GM18861 (cell line): ENCODE data around the gene LIN37.

ENCODE experiments used
- ATAC-seq: cut with Tn5 transposase; IDR thresholded peaks from one replicate; pipeline ENCODE4 v1.9.1; 2021; ENCODE audit not compliant: unreplicated experiment

The LIN37 gene

DNA sequence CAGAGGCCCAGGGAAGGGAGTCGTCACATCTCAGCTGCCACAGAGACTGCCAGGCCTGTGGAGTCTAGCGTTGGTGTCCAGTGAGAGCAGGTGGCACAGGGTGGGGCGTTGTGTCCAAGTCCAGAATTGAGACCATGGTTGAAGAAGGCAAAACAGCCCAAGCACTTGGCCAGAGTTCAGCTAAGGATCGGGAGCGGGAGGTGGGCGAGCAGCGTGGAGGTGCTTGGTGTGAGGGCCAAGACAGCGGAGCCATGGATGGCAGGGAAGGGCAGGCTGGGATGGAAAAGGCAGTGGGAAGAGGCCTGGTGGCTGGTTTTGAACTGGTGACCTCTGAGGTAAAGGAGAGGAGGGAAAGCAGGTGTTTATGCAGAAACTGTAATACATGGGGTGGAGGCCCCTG lies 14.1 kb upstream of the LIN37 start:
- ATAC-seq, result no peak

DNA sequence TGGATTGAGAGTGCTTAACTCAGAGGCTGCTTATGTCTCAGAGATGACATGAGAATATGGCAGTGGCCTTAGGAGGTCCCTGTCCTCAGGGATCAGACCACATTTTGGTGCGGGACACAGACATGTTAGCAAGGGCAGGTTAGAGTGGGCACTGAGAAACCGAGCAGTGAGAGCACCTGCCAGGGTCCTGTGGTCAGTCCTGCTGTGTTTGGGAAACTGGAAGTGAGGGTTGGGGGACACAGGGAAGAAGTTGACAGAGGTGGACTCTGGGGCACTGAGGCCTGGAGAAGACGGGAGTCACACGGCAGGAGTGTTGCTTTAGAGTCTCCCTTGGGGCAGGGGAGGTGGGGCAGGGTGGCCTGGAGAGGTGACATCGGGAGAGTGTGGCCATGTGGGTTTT lies 13.5 kb upstream of the LIN37 start:
- ATAC-seq, result no peak

DNA sequence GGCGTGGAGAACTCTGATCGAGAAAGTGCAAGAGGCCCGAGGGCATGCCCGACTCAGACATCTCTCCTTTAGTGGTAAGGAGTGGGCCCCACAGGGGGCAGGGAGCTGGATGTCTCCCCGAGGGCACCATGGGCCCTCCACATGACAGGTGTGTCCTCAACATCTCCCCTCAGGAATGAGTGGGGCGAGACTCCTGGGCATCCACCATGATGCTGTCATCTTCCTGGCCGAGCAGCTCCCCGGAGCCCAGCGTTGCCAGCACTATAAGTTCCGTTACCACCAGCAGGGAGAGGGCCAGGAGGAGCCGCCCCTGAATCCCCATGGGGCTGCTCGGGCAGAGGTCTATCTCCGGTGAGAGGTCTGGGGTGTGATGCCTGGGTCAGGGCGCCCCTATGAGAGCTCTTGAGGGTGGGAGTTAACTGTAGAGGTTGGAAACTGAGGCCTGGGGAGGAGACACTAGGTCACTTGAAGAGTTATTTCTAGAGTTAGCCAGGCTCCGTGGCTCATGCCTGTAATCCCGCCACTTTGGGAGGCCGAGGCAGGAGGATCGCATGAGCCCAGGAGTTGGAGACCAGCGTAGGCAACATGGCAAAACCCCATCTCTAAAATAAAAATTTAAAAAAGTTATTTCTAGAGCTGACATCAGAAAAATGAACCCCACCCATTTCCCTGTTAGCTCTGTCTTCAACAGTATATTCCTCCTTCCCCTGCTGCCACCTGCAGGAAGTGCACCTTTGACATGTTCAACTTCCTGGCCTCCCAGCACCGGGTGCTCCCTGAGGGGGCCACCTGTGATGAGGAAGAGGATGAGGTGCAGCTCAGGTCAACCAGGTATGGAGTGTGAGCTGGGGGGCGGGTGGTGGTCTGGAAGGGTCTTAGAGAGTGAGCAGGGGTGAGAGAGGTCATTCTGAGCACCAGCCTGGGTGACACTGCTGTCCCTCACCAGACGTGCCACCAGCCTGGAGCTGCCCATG lies 11.2 kb upstream of the LIN37 start:
- no peak for ATAC-seq

DNA sequence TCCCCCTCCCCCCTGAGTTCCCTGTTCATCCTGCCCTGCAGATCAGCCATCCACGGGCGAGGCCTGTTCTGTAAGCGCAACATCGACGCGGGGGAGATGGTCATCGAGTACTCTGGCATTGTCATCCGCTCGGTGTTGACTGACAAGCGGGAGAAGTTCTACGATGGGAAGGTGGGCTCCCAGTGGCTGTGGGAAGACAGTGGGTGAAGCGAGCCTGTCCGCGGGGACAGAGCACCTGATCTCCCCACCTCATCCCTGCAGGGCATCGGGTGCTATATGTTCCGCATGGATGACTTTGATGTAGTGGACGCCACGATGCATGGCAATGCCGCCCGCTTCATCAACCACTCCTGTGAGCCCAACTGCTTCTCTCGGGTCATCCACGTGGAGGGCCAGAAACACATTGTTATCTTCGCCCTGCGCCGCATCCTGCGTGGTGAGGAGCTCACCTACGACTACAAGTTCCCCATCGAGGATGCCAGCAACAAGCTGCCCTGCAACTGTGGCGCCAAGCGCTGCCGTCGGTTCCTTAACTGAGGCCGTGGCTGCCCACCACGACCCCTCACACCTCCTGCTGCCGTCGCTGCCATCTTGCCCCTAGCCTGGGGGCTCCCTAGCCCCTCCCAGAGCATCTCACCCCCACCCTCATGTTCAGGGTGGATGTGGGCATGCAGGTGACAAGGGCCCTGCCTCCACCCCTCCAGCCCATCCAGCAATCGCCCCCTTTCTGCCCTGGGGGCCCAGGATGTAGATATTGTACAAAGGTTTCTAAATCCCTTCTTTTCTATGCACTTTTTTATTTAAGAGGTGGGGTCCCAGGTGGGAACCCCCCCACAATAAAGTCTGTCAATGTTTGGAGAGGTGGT lies 10.1 kb upstream of the LIN37 start:
- ATAC-seq, result no peak

DNA sequence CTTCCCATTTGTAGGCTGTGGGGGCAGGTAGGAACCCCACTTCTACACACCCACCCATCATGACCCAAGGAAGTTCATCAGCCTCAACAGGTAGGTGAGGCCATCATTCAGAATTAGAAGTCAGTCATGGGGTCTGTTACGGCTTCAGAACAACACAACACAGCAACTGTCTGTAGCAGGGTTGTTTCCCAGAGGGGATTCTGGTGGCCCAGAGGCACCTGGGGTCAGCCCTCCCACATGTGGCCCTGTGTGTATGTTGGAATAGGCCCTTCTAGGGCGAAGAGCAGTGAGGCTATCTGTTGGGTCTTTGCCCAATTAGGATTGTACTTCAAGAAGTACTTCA lies 9.5 kb upstream of the LIN37 start:
- no peak for ATAC-seq

DNA sequence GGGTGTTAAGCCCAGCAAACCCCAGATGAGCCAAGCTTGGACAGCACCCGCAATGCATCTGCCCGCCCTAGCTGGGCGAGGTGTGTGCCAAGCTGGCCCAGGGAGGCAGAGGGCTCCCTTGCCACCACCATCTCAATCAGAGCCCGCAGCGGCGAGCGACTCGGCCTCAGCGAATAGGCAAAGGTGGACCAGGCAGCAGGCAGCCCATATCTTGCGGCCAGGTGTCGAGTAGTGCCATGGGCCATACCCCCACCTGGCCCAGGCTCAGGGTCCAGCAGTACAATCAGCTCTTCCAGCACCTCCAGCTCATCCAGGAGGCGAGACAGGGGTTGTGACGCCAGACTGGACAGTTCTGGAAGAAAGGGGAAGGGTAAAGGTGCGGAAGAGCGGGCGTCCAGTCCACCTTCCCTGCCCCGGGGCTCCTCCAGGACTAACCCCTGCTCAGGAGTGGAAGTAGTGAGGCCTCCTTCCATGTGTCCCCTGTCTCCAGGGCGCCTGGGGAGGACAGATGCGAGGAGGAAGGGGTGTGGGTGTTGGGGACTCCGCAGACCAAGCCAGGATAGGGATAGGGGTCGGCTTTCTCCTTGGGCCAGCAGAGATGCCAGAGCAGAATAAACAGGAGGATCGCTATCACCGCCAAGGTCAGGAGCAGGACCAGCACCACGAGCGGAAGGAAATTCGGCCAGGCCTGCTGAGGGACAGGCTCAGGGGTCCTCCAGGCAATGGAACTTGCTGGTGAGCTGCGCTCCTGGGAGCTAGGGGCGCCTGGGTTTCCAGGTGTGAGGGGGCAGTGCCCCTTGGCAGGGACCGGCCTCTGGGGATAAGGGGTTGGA lies 8.9 kb upstream of the LIN37 start:
- no peak for ATAC-seq

DNA sequence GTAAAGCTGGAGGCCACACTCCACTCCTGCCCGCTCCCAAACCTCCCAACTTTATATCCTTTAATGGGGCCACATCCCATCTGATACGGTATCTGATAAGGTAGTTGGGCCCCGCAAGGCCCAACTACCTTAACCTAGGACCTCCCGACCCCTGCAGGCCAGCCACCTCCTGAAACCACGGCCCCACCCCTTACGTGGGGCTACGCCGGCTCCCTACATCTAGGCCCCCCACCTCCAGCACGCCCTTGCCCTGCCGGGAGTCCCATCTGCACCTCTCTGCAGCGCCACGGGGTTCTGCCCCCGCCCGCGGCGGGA lies 8.3 kb upstream of the LIN37 start:
- ATAC-seq, result no peak

DNA sequence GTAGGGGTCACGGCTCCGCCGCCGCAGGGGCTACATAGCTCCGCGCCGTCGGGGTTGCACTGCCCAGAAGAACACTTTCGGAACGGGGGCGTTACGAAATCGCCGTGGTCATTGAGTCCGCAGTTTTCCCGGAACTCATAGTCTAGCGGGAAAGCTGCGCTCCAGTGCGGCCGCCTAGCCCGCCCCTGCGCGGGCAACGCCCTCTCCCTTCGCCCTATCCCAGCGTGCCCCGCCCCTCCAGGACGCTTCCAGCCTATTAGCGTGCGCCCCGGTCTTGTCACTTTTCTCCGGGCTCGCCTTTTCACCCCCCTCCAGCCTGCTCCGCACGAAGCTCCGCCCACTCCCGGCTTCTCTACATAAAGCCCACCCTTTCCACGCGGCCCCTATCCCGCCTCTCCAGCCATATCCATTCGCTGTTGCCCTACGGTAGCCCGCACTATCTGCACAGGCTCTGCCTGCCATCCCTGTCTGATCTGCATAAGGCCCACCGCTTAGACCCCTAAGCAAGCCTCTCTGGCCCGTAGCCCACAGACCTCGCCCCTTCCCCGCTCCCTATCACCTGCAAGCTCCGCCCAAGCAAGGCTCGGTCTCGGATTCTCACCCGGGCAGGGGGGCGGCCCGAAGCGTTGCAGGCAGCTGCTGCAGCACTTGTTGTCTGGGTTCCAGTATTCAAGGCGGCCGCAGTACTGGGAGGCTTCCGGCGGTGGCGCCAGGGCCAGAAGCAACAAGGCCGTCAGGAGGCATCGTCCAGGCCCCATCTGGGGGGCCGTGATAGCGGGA lies 7.8 kb upstream of the LIN37 start:
- peak; percentile 42 for ATAC-seq

DNA sequence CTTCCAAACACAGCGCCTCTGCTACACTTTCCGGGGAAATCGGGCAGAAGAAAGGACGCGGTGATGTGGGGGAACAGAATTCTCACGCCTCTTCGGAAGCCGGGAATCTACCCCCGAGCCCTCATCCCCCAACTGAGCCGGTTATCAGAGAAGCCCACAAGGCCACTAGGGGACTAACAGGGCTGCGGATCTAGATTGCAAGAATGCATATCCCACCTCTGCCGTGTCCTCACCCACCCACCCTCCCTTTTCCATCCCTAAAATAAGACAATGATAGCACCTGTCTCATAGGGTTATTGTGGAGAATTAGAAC lies 7.2 kb upstream of the LIN37 start:
- no peak for ATAC-seq

DNA sequence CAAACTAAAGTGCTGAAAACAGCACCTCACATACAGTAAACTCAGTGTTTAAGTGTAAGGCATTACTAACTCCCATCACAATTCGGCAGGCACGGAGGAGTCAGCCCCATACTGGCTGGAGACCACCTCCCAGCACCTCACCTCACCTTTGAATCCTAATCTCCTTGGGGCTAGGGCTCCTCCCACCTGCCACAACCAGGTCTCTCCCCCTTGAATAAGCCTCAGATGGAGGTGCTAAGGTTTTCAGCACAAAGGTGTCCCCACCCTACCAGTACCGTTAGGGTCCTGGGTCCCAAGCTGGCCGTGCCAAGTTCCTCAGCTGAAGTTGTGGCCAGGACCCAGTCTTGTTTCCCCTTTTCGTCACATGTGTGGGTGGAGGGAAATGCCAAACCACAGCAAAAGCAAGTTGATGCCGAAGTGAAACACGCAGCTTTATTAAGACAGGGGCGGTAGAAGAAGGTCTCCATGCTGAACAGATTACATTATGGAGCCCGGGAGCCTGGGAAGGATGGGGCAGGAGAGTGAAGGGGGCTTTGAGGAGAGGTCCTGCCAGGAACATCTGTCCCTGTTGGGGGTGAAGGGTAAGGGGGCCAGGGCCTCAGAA lies 6.2 kb upstream of the LIN37 start, which contains the start of gene IGFLR1:
IGFLR1 (minus strand) TSS at position 332 of the 604 bp plus-strand sequence. CDS start 1,272 bp downstream, outside the sequence.
- no peak for ATAC-seq

DNA sequence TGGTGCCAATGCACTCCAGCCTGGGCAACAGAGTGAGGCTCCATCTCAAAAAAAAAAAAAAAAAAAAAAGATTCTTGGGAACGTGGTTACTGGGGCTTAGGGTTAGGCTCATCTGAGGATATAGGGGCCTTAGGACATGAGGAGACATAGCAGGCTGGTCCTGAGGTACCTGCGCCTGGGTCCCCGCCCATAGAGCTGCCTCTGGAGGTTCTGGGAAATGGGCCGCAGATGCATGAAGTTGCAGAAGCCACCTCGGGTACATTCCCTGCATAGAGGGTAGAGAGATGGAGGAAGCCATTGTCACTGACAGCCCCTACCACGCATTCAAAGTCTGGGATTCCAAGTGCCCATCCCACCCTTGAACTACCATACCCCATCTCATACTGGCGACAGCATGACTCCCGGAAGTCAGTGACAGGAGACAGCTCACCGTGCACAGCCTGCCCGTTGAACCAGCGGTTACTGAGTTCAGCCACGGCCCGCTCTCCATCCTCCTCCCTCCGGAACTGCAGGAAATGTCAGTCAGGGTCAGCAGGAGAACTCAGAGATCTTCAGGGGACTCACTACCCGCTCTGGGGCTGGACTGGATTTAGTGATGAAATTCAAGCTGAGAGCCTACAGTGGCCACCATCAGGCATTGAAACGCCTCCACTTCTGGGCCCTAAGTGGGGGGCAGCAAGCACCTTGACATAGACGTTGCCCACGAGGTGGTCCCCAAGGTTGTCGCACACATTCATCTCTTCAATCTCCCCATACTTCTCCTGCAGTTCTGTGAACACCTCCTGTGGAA lies 4.5 kb upstream of the LIN37 start:
- ATAC-seq, result no peak

DNA sequence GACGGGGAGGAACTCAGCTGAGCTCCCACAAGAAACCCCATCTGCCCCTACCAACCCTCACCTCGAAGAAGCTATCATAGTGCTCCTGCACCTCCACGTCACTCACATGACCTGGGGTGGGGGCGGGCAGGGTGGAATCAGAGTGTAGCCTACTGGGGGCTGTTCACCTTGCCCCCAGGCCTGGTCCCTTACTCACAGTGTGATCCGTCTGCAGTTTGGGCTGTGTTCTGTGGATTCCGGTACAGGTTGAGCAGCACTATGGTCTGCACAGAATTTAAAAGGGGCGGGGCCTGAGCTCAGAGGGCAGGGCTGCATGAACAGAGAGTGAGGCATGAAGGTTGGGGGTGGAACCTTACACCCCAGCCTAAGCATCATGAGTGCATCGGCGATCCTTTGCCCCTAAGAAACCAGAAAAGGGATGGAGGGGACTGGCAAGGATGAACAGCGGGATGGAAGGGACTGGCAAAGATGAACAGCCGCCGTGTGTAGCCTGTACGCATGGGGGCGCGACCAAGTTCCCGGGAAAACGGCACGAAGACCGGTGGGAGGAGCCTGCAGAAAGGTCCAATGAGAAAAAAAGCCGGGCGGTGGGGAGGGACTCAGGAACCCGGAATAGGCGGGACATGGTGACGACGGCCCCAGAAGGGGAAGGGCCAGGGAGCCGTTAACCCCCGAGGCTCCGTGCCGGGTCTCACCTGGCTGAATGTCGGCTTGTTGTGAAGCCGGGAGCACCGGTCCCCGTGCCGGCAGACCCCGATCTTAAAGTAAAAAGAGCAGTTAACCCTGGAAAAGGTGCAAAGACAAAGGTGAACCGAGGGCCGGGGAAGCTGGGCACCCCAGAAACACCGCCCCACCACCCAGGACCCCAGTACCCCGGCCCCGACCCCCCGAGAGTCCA lies 3.7 kb upstream of the LIN37 start:
- ATAC-seq, result no peak

DNA sequence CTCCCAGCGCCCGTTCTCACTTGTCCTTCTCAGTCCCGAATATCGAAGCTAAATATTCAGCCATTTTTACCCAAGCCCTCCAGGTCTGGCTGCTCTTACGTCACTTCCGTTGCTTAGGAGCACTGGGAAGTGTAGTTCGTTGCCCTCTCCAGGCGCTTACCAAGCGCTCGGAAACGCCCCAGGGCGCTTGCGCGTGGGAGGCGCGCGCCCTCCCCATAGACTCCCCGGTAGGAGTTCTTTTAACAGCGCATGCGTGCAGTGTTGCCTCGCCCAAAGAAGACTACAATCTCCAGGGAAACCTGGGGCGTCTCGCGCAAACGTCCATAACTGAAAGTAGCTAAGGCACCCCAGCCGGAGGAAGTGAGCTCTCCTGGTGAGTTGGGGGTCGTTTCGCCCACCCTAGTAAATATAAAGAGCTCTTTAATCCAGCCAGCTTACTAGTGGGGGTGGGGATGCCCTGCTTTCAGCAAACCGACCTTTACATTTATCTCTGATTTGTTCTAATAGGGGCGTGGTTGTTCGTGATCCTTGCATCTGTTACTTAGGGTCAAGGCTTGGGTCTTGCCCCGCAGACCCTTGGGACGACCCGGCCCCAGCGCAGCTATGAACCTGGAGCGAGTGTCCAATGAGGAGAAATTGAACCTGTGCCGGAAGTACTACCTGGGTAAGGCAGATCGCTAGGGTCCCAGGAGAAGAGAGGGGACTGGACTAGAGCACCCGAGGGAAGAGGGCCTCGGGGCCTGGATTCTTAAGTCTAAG lies 2.9 kb upstream of the LIN37 start, which contains the start of the genes PSENEN and U2AF1L4:
PSENEN (plus strand) TSS at position 324 of the 759 bp plus-strand sequence; CDS start at position 604, 280 bp downstream.
U2AF1L4 (minus strand) TSS at position 91 of the 759 bp plus-strand sequence; CDS start at position 64, 27 bp downstream.
- peak; percentile 44 for ATAC-seq

DNA sequence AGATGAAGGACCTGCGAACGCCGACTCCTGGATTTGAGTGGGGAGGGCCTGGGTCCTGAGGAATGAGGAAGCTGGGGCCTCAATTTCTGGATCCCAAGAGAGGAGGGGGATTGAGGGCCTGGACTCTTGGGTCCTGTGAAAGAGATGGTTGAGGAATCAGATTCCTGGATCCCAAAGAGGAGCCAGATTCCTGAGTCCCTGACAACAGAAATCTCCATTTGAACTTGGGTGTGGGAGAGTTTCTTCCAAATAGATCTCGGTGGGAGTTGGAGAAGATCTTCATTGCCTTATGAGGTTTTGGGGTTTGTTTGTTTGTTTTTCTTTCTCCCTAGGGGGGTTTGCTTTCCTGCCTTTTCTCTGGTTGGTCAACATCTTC lies 2.3 kb upstream of the LIN37 start:
- ATAC-seq, result no peak

DNA sequence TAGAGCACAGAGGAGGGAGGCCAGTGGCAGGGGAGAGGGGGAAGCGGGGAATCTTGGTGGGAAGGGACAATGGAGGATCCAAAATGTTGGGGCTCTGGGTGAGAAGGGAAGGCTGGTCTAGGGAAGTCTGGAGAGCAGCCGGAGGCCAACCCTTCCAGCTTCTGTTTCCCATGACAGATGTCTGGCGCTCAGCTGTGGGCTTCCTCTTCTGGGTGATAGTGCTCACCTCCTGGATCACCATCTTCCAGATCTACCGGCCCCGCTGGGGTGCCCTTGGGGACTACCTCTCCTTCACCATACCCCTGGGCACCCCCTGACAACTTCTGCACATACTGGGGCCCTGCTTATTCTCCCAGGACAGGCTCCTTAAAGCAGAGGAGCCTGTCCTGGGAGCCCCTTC lies 1.8 kb upstream of the LIN37 start:
- ATAC-seq, result no peak

DNA sequence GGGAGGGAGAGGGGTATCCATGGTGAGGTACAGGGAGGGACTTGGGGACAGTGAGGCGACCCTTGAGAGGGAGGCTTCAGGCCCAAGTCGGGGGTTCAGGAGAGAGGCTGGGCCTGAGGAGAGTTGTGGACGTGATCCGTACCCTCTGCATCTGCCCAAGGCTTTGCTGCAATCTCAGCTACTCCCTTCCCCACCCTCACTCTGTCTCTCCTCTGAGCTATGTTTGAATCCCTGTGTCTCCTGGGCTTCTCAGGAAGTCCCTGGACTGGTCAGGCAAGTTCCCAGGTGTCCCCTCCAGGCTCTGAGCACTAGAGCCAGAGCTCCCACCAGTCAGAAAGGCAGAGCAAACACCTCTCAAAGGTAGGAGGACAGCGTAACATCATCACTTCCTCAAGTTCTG lies 1.8 kb downstream of the LIN37 start:
- ATAC-seq, result no peak
